Left colon (tissue), 2 donors: ENCODE measurements around the gene SHCBP1L. TPM values are rescaled to one million over a fixed set of nuclear protein-coding genes. Genes with fewer than 3 reads are reported as not detected.
A peak's percentile ranks its signal among the peaks of the same experiment; 100 is the strongest.
"Not testable (repeated sequence)": the region's sequence is repeated elsewhere in the genome, so short reads cannot be mapped to it uniquely, and the experiment has no call there.

Experiments used
- ATAC-seq: fragments of 200-7000 bp; cut with Tn5 transposase; one replicate; pipeline ENCODE4 v1.9.1; 2020; ENCODE audit warnings: mild to moderate bottlenecking, moderate library complexity
- DNase-seq, 2 donors: peaks; one replicate each; pipeline ENCODE4 v3.0.0-alpha.2; 2020
- intact Hi-C, 2 donors: fragments of 100-400 bp; cut with DNase I in 1 of 2; cut with micrococcal nuclease in 1 of 2; formaldehyde crosslinking; loops; one replicate each; pipeline versions ENCODE4 v1.11.2 to v1.14.0; 2022; cut with DNase I, micrococcal nuclease
- total RNA-seq, 2 donors: library from RNA; stranded (reverse); fragmentation: NEBNext Ultra II Directional; extraction: Animal tissue kit (Norgen Biotek cat#: 25700); gene quantifications; one replicate each; pipeline ENCODE4 v1.2.1, GENCODE V29; 2021
- donor health status: DM: no; HTN: no; CAD: no.
- donor health status: DM: yes; HTN: yes; CAD: no.

Gene SHCBP1L
- total RNA-seq, 2 donors from 2014 or later = not detected

DNA sequence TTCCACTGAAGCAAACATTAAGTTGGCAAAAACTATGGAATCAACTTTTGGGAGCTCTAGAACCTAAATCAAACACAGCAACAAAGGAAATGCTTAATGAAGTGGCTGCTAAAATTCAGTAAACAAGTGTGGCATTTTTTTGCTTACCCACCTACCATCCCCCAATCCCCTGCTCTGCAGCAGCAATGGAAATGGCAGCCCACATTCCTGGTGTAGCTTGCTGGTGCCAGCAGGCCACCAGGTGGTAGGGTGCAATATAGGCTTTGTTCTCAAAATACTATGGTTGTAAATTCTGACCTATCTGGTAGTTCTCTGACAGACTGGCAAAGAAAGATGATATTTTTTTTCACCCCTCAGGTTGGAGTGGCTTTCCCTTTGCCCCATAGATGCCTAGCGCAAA, 42.8 kb downstream of the SHCBP1L start:
- DNase-seq (no peak), ATAC-seq (no peak)
- intact Hi-C loops = no loop called here

DNA sequence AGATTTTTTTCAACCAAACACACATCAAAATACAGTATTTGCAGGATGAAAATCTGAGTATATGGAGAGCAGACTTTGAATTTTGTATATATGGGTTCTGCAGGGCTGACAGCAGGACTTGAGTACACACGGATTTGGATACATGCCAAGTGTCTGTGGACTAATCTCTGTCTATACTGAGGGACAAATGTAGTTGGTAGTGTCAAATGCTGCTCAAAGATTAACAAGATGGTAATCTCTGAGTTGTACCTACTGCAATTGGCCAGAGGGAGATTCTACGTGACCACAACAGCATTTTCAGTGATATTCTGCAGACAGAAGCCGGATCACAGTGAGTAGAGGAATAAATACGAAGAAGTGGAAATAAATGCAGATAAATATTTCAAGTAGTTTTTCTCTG, 43.4 kb downstream of the SHCBP1L start:
- ATAC-seq (no peak), DNase-seq (no peak)
- intact Hi-C loops = no loop called here

DNA sequence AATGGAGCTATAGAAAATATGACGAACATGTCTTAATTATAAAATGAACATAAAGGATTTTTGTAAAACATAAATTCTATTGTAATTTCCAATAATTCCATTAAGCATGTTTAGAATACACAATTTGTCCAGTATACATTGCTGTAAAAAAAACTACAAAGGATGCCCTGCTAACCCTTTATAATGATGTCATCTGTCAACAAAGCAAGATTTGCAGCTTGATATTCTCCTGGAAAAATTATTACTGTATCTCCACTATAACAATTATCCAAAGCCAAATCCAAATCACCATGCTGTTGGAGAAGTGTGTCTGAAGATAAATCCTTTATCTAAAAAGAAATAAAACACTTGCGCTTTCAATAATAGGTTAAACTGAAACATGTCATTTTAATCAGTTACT, 47.6 kb downstream of the SHCBP1L start:
- intact Hi-C loops = no loop called here
- DNase-seq (no peak), ATAC-seq (no peak)

DNA sequence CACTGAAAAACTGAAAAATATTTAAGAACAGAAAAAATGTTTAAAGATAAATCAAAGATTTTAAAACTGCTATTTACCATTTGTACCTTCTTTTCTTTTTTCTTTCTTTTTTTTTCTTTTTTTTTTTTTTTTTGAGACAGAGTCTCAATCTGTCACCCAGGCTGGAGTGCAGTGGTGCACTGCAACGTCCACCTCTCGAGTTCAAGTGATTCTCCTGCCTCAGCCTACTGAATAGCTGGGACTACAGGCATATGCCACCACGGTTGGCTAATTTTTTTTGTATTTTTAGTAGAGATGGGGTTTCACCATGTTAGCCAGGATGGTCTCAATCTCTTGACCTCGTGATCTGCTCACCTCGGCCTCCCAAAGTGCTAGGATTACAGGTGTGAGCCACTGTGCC, 51.0 kb downstream of the SHCBP1L start:
- DNase-seq, intact Hi-C loops, ATAC-seq: not testable (repeated sequence)

DNA sequence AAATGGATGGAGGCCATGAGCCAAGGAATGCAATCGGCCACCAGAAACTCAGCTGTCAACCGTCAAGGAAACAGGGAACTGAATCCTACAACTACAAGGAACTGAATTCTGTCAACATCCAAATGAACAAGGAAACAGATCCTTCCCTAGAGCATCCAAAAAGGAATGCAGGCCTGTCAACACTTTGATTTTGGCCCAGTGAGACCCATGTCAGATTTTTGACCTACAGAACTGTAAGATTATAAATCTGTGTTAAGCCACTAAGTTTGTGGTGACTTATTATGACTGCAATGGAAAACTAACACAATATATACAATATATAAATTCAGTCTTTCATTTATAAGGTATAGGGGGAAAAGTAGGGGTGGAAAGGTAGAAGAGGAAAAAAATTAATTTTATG, 55.3 kb downstream of the SHCBP1L start:
- ATAC-seq = no peak

DNA sequence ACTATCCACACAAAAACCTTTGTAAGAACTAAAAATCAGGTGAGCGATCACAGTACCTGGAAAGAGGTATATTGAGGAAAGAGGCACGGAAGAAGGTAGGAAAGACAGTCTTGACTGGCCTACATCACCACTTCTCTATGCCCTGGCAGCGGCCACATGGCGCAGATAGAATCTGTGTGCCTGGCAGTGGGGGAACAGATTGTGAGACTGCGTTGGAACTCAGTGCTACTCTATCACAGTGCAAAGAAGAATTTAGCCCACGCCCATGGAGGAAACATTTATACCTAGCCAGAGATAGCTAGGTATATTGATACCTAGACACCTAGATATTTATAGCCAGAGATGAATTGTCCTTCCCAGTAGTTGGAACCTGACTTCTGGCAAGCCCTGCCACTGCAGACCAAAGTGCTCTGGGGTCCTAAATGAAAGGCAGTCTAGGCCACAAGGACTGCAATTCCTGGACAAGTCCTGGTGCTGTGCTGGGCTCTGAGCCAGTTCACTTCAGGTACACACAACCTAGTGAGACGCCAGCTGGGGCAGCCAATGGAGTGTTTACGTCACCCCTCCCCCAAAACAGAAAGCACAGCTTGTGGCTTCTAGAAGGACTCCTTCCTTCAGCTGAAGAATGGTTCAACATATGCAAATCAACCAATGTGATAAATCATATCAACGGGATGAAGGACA, 61.9 kb downstream of the SHCBP1L start:
- intact Hi-C loops = no loop called here
- ATAC-seq (peak; percentile 11), DNase-seq (no peak)

More for the DNA sequence above, 55.3 kb downstream of the SHCBP1L start:
- intact Hi-C loops = no loop called here
- DNase-seq = no peak

DNA sequence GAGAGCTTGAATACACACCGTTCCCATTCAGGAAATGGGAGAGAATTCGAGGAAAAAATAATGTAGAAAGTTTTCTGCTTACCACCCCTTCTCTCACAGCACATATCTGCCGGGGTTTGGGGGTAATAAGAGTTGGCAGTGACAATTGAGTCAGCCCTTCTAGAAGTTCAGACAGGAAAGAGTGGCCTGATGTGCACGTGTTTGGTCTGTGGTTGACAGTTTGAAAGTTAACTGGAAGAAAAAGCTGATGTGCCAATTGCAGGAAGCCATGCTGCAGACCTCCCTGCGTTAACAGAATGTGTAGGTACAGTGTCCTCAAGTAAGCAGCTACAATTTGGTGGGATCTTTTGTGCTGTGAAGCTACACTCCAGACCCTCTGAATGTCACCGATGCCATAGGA, 63.0 kb downstream of the SHCBP1L start:
- DNase-seq = no peak
- peak; percentile 5 for ATAC-seq
- intact Hi-C loops = no loop called here

DNA sequence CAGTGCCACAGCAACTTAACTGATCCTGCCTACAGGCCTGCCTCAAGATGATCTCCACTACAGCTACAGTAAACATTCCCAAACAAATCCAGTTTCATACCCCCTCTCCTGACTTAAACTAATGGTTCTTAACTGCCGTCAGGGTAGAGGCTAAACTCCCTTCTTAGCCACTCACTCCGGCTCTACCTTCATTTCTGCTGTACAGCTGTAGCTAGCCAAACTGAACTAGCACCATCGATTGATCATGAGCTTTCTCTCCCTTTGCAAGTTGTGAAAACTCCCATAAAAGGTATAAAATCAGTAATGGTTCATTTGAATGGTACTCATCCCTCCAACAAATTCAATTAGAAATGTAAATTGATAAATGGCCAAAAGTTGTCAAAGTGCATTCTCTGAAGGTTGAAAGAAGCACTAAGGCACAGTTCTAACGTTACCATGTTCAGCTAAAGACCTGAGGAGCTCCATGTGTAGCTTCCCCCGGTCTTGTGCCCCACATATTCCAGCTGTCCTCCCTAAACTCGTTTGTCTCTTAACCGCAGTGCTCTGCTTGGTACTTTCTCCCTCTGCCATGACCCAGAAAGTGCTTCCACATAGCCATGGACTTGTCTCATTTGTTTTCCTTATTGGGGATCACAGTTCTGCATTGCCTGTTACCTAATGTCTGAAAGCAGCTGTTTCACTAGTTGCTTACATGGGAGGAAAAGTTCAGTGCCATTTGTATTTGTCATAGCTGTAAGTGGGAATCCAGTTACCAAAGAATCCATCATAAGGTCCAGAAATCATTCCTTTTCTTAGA, 64.0 kb downstream of the SHCBP1L start:
- ATAC-seq (no peak), DNase-seq (no peak)
- intact Hi-C loops = no loop called here

DNA sequence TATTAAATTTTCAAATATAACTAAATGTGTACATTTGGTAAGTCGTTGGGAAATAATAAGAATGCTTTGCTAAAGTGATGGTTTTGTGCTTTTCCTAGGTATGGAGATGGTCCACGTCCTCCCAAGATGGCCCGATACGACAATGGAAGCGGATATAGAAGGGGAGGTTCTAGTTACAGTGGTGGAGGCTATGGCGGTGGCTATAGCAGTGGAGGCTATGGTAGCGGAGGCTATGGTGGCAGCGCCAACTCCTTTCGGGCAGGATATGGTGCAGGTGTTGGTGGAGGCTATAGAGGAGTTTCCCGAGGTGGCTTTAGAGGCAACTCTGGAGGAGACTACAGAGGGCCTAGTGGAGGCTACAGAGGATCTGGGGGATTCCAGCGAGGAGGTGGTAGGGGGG, 66.0 kb downstream of the SHCBP1L start:
- ATAC-seq = no peak
- no peak for DNase-seq

DNA sequence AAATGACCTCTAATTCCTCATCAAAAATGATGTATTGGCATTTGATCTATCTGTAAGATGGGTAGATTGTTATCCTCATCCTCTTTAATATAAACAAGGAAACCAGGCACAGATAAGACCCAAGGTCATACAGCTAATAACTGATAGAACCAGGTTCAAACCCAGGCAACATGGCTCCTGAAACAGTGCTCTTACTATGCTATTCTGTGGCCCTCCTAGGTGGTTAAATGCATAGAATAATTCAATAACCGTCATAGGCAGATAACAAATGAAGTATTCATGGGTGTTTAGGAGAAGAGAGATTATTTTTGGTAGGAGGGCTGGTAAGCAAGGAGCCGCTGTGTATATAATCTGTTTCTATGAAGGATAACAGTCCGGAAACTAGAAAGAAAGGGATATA, 67.4 kb downstream of the SHCBP1L start:
- intact Hi-C loops = no loop called here

More for the DNA sequence above, 66.0 kb downstream of the SHCBP1L start:
- intact Hi-C loops = no loop called here

DNA sequence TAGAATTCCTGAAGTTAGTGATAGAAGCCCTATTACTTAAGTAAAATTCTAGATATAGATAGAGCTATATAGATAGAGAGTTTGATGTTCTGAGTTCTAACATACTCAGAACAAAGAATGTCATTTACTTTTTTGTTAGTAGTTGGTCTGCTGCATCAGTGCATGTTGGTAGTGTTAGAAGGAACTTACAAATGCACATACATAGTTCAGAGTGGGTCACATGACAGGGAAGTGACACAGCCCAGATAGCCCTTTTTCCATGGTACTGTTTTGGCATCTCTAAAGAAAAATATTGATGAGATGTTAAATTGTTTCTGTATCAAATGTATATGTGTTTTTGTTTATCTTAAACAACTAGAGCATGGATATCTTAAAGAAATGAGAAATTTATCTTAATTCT, 68.1 kb downstream of the SHCBP1L start:
- ATAC-seq (no peak), DNase-seq (no peak)
- intact Hi-C loops = no loop called here

More for the DNA sequence above, 67.4 kb downstream of the SHCBP1L start:
- no peak for ATAC-seq
- DNase-seq = no peak

DNA sequence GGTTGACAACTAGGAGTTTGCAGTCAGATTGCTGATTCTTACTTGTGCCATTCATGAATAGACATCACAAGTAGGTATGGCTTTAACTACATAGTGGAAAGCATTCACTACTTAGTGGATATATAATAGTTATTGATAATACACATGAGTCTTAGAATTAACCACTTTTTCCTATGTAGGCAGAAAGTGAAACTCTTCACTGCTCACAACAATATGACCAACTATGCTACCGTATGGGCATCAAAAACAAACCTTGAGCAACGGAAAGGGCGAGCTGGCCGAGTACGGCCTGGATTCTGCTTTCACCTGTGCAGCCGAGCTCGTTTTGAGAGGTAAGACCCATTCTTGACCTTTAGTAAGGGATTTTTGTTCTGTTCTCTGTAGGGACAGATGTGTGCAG, 75.1 kb downstream of the SHCBP1L start:
- DNase-seq = no peak
- no peak for ATAC-seq
- intact Hi-C loops = no loop called here

DNA sequence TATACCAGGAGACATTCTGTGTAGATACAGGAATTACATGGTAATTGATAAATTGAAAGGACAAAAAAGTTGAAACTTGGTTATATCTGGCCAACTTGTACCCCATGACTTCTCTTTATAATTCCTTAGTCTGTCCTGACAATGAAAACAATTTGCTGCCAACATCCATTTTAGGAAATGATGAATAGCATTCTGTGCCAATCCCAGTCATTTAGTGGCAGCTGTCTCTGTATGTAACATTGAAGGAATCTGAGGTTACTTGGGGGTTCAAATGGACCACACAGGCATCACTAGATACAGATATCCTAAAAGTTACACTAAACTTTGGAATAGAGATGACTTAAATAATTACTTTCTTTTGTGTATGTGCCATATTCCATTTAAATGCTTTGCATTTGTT, 75.6 kb downstream of the SHCBP1L start:
- intact Hi-C loops = no loop called here
- ATAC-seq = no peak
- DNase-seq = no peak

DNA sequence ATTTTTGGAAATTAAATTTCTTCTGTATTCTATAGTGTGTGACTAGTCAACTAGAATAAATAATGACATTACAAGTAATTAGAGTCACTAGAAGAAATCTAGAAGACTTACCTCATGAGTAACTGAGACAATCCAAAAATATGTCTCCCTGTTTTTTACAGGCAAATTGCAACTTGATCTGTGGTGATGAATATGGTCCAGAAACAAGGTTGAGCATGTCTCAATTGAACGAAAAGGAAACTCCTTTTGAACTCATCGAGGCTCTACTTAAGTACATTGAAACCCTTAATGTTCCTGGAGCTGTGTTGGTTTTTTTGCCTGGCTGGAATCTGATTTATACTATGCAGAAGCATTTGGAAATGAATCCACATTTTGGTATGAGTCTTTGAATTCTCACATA, 77.1 kb downstream of the SHCBP1L start:
- intact Hi-C loops = no loop called here
- no peak for DNase-seq
- no peak for ATAC-seq

DNA sequence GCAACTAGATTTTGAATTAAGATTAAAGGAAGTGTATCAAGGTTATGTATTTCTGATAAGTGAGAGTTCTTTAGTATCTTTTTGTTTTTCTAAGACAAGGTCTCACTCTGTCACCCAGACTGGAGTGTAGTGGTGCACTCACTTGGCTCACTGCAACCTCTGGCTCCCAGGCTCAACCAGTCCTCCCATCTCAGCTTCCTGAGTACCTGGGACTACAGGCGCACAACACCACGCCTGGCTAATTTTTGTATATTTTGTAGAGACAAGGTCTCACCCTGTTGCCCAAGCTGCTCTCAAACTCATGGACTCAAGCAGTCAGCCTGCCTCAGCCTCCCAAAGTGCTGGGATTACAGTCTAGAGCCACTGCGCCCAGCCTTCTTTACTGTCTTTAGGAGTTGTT, 80.1 kb downstream of the SHCBP1L start:
- intact Hi-C loops = no loop called here
- DNase-seq (no peak), ATAC-seq (no peak)

DNA sequence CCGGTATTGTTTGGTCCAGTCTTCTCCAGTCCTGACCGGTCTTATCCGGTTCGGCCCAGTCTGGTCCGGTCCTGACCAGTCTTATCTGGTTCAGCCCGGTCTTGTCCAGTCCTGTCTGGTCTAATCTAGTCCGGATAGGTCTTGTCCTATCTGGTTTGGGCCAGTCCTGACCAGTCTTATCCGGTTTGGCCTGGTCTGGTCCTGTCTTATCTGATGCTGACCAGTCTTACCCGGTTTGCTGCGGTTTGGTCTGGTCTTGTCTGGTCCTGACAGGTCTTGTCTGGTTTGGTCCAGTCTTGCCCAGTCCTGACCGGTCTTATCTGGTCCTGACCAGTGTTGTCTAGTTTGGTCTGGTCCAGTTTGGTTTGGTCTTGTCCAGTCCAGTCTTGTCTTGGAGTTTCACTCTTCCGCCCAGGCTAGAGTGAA, 83.7 kb downstream of the SHCBP1L start:
- ATAC-seq = peak; percentile 15

DNA sequence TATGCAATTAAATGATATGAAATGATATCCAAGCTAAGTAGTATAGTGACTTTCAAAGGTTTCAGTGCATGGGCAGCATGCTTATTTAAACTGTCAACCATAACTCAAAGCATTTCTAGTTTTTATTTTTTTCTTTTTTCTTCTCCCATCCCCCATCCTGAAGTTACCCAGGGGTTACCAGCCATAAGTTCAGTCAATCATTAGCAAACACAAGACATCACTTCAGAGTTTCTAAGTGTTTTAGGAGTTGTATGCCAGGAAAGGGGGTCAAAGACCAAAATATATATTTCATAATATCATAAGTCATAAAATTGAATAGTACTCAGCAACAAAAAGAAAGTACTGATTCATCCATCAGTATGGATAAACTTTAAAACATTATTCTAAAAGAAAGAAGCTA, 85.1 kb downstream of the SHCBP1L start:
- ATAC-seq (no peak), DNase-seq (no peak)
- intact Hi-C loops = no loop called here

More for the DNA sequence above, 83.7 kb downstream of the SHCBP1L start:
- no peak for DNase-seq
- intact Hi-C loops = no loop called here

DNA sequence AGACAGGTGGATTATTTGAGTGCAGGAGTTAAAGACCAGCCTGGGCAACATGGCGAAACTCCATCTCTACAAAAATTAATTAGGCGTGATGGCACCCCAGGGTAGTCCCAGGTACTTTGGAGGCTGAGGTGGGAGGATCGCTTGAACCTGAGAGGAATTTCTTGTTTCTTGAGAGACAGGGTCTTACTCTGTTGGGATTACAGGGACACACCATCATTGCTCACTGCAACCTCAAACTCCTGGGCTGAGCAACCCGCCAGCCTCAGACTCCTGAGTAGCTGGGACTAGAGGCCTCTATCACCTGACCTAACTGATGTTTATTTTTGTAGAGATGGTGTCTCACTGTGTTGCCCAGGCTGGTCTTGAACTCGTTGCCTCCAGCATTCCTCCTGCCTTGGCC, 89.0 kb downstream of the SHCBP1L start:
- DNase-seq (no peak), ATAC-seq (no peak)
- intact Hi-C loops = no loop called here

DNA sequence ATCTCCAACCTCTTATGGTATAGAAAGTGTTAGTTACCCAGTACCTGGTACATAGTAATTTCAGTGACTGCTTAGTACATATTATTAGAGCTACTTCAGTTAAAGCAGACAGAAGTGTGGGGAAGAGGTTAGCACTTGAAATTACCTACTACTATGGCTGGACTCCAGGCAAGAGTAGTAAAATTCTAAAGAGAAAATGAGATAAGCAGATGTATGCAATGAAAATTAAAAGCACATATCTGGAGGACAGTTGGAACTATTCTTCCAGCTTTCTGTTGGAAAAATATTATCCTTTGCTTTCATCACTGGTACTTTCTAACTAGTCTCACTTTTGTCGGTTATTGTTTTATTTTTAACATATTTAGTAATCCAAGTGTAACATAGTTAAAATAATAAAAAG, 90.1 kb downstream of the SHCBP1L start:
- DNase-seq = no peak
- intact Hi-C loops = no loop called here
- ATAC-seq = no peak

DNA sequence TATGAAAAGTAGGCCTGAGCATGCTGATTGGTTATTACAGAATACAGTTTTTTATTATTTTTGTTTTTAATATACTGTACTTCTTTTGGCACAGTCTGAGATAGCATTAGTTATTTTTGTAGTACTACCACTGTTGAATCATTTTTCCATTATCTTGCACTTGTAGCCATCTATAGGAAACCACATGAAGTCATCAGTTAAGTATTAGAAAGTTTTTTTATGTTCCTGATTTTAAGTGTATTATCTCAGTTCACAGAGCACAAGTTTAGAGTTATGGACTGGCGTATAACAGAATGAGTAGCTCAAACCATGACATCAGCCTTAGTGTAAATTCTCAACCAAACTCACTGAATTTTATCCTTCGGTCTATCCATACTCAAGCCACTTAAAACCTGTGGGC, 91.0 kb downstream of the SHCBP1L start:
- ATAC-seq = no peak
- intact Hi-C loops = no loop called here

DNA sequence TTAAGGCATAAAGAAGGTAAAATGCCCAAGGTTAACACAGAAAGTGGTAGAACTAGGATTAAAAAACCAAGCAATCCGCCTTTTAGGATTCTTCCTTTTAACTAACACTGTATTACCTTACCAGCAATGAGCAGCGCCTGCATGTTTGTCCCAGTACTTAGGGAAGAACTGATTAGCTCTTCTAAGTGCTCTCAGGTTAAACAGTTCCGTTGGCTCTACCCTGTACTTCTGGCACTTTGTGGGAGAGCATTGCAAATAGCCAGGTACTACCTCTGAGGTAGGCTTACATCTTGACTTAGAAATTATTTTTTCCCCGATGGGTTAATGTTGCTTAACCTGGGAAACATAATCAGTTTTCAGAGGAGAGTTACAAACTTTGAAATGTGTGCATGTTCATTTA, 92.3 kb downstream of the SHCBP1L start:
- intact Hi-C loops = no loop called here

More for the DNA sequence above, 91.0 kb downstream of the SHCBP1L start:
- no peak for DNase-seq

More for the DNA sequence above, 92.3 kb downstream of the SHCBP1L start:
- DNase-seq = no peak
- no peak for ATAC-seq
